ENCODE results near the gene VWA3B. TPM values are rescaled to one million over a fixed set of nuclear protein-coding genes. Genes with fewer than 3 reads are reported as not detected.
"Not testable (repeated sequence)": the region's sequence is repeated elsewhere in the genome, so short reads cannot be mapped to it uniquely, and the experiment has no call there.

VWA3B gene
- polyA plus RNA-seq, 4 donors = 0.16 to 1.4 (median 0.51) TPM; not detected in 1

GRCh38 chr2:98091738-98092137 is 4.8 kb downstream of the VWA3B start:
- 81 to 100% (median 85%) methylated on average over 1 of the region's 1 CpG for WGBS, 3 donors
- H3K4me3 ChIP-seq (ENCODE audit: low read depth in 1 of 3, low read length in 3 of 3) = no peak overlapping the region
- H3K4me1 ChIP-seq (ENCODE audit: control insufficient read depth in 3 of 3, insufficient read depth in 2 of 3, low read depth in 1 of 3, low read length in 2 of 3) = peaks cover 2 to 4% (median 3%) of the 10 kb centered on the region in 3 donors
- no peak overlapping the region for H3K27ac ChIP-seq (ENCODE audit: low read depth in 1 of 3, low read length in 2 of 3)
- H3K36me3 ChIP-seq (ENCODE audit: control insufficient read depth in 3 of 3, insufficient read depth in 2 of 3, low read depth in 1 of 3, low read length in 3 of 3) = no peaks in the 10 kb centered on the region
- peaks cover 0 to 7% (median 0%) of the 10 kb centered on the region in 3 donors for H3K27me3 ChIP-seq (ENCODE audit: control insufficient read depth in 3 of 3, insufficient read depth in 3 of 3, low read length in 3 of 3)
- H3K9me3 ChIP-seq (ENCODE audit: control insufficient read depth in 2 of 2, insufficient read depth in 1 of 2, low read depth in 1 of 2, low read length in 1 of 2) = no peaks in the 10 kb centered on the region
- FAIRE-seq (no peak), DNase-seq (no peak)

- Histone ChIP-seq H3K27me3 (ENCODE audit: control insufficient read depth in 3 of 3, insufficient read depth in 3 of 3, low read length in 3 of 3) (no peaks in the 10 kb centered on the region), H3K9me3 (ENCODE audit: control insufficient read depth in 2 of 2, insufficient read depth in 1 of 2, low read depth in 1 of 2, low read length in 1 of 2) (no peaks in the 10 kb centered on the region), H3K27ac (ENCODE audit: low read depth in 1 of 3, low read length in 2 of 3) (no peak overlapping the region), H3K36me3 (ENCODE audit: control insufficient read depth in 3 of 3, insufficient read depth in 2 of 3, low read depth in 1 of 3, low read length in 3 of 3) (no peaks in the 10 kb centered on the region), H3K4me3 (ENCODE audit: low read depth in 1 of 3, low read length in 3 of 3) (no peak overlapping the region), H3K4me1 (ENCODE audit: control insufficient read depth in 3 of 3, insufficient read depth in 2 of 3, low read depth in 1 of 3, low read length in 2 of 3) (no peaks in the 10 kb centered on the region)
- WGBS, 3 donors = 83 to 86% (median 86%) methylated on average over 3 of the region's 3 CpGs
- DNase-seq (no peak), FAIRE-seq (no peak)
These were observed 6.2 kb downstream of the VWA3B start for GRCh38 chr2:98093146-98093545.

GRCh38 chr2:98093611-98094010 is 6.6 kb downstream of the VWA3B start:
- no peak for FAIRE-seq
- 81 to 88% (median 88%) methylated on average over 5 of the region's 5 CpGs for WGBS, 3 donors

DNA sequence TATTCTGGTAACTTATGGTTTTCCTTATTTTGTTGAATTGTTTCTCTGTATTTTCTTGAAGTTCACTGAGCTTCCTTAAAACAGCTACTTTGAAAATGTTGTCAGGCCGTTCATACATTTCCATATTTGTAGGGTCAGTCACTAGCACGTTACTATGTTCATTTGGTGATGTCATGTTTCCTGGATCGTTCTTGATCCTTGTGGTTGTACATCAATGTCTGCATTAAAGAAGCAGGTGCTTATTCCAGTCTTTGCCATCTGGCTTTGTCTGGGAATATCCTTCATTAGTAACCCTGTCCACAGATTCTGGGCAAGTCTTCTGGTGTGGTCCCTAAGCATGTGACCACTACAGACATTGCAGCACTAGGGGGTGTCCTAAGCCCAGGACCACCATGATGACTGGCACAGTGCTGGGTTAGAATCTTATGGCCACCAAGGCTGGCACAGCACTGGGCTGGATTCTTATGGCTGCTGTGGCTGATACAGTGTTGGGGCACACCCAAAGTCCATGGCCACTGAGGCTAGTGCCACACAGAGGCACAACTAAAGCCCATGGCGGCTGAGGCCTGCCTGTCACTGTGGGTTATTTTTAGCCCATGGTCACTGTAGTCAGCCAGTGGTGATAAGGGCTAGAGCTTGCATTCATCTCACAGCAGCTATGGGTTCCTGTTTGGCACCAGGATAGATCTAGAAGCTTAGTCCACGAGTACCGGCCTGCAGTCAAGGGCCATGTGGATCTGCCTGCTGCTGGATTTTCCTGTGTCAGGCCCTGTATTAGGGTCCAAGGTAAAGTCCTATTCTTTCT is 13.2 kb downstream of the VWA3B start:
- Histone ChIP-seq H3K27ac (ENCODE audit: low read depth in 1 of 3, low read length in 2 of 3) (no peak overlapping the region), H3K4me1 (ENCODE audit: control insufficient read depth in 3 of 3, insufficient read depth in 2 of 3, low read depth in 1 of 3, low read length in 2 of 3) (no peaks in the 10 kb centered on the region), H3K36me3 (ENCODE audit: control insufficient read depth in 3 of 3, insufficient read depth in 2 of 3, low read depth in 1 of 3, low read length in 3 of 3) (no peaks in the 10 kb centered on the region), H3K9me3 (ENCODE audit: control insufficient read depth in 2 of 2, insufficient read depth in 1 of 2, low read depth in 1 of 2, low read length in 1 of 2) (no peaks in the 10 kb centered on the region), H3K4me3 (ENCODE audit: low read depth in 1 of 3, low read length in 3 of 3) (no peak overlapping the region), H3K27me3 (ENCODE audit: control insufficient read depth in 3 of 3, insufficient read depth in 3 of 3, low read length in 3 of 3) (no peaks in the 10 kb centered on the region)
- FAIRE-seq (no peak), DNase-seq (no peak)
- WGBS, 3 donors = 84 to 88% (median 85%) methylated on average over 6 of the region's 6 CpGs

More at GRCh38 chr2:98093611-98094010, 6.6 kb downstream of the VWA3B start:
- no peaks in the 10 kb centered on the region for H3K36me3 ChIP-seq (ENCODE audit: control insufficient read depth in 3 of 3, insufficient read depth in 2 of 3, low read depth in 1 of 3, low read length in 3 of 3)
- no peaks in the 10 kb centered on the region for H3K4me1 ChIP-seq (ENCODE audit: control insufficient read depth in 3 of 3, insufficient read depth in 2 of 3, low read depth in 1 of 3, low read length in 2 of 3)
- H3K4me3 ChIP-seq (ENCODE audit: low read depth in 1 of 3, low read length in 3 of 3) = no peak overlapping the region
- no peaks in the 10 kb centered on the region for H3K27me3 ChIP-seq (ENCODE audit: control insufficient read depth in 3 of 3, insufficient read depth in 3 of 3, low read length in 3 of 3)
- no peak overlapping the region for H3K27ac ChIP-seq (ENCODE audit: low read depth in 1 of 3, low read length in 2 of 3)
- DNase-seq = no peak
- no peaks in the 10 kb centered on the region for H3K9me3 ChIP-seq (ENCODE audit: control insufficient read depth in 2 of 2, insufficient read depth in 1 of 2, low read depth in 1 of 2, low read length in 1 of 2)

DNA sequence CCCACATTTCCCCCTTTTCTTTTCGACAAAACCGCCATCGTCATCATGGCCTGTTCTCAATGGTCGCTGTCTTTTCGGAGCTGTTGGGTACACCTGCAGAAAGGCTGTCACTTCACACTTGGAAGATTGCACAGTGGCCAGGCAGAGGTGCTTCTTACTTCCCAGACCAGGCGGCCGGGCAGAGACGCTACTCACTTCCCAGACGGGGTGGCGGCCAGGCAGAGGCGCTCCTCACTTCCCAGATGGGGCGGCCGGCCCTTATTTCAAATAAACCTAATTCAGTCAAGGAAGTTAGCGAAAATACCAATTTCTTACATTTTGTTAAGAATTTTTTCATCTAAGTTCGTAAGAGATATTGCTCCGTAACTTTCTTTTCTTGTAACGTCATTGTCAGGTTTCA is 15.3 kb downstream of the VWA3B start:
- not testable (repeated sequence) for FAIRE-seq; H3K27me3 ChIP-seq (ENCODE audit: control insufficient read depth in 3 of 3, insufficient read depth in 3 of 3, low read length in 3 of 3)
- 94 to 98% (median 97%) methylated on average over 17 of the region's 17 CpGs for WGBS, 3 donors

DNA sequence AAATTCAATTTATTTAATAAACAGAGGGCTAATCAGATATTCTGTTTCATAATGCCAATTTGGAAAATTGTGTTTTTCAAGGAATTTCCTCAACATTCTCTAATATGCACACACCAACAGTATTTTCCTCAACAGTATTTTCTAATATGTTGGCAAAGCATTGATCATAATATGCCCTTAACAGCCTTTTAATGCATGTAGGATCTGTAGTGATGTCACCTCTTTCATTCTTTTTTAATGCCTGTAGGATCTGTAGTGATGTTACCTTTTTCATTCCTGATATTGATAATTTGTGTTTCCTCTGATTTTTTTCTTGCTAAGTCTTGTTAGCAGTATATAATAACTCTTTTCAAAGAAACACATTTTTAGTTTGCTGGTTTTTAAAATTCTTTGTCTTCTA is 15.9 kb downstream of the VWA3B start:
- FAIRE-seq = no peak
- H3K27ac ChIP-seq (ENCODE audit: low read depth in 1 of 3, low read length in 2 of 3) = no peak overlapping the region
- H3K27me3 ChIP-seq (ENCODE audit: control insufficient read depth in 3 of 3, insufficient read depth in 3 of 3, low read length in 3 of 3) = no peaks in the 10 kb centered on the region
- no peaks in the 10 kb centered on the region for H3K9me3 ChIP-seq (ENCODE audit: control insufficient read depth in 2 of 2, insufficient read depth in 1 of 2, low read depth in 1 of 2, low read length in 1 of 2)
- H3K4me3 ChIP-seq (ENCODE audit: low read depth in 1 of 3, low read length in 3 of 3) = no peak overlapping the region
- no peak for DNase-seq
- no peaks in the 10 kb centered on the region for H3K36me3 ChIP-seq (ENCODE audit: control insufficient read depth in 3 of 3, insufficient read depth in 2 of 3, low read depth in 1 of 3, low read length in 3 of 3)
- H3K4me1 ChIP-seq (ENCODE audit: control insufficient read depth in 3 of 3, insufficient read depth in 2 of 3, low read depth in 1 of 3, low read length in 2 of 3) = no peaks in the 10 kb centered on the region

More for the DNA sequence above, 15.3 kb downstream of the VWA3B start:
- not testable (repeated sequence) for H3K36me3 ChIP-seq (ENCODE audit: control insufficient read depth in 3 of 3, insufficient read depth in 2 of 3, low read depth in 1 of 3, low read length in 3 of 3); DNase-seq; H3K9me3 ChIP-seq (ENCODE audit: control insufficient read depth in 2 of 2, insufficient read depth in 1 of 2, low read depth in 1 of 2, low read length in 1 of 2); H3K27ac ChIP-seq (ENCODE audit: low read depth in 1 of 3, low read length in 2 of 3); H3K4me3 ChIP-seq (ENCODE audit: low read depth in 1 of 3, low read length in 3 of 3); H3K4me1 ChIP-seq (ENCODE audit: control insufficient read depth in 3 of 3, insufficient read depth in 2 of 3, low read depth in 1 of 3, low read length in 2 of 3)

DNA sequence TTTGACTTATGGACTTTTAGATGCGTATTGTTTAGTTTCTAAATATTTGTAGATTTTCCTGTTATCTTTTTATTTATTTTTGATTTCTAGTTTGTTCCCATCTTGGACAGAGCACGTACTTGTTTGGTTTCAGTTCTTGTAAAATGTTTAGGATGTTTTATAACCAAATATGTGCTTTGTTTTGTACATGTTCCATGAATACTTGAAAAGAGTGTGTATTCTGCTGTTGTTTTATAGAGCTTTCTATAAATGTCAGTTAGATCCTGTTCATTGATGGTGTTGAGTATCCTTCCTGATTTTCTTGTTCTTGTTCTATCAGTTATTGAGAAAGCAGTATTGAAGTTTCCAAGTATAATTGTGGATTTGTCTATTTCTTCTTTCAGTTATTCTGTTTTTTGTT is 21.1 kb downstream of the VWA3B start:
- Histone ChIP-seq H3K27ac (ENCODE audit: low read depth in 1 of 3, low read length in 2 of 3) (no peak overlapping the region), H3K36me3 (ENCODE audit: control insufficient read depth in 3 of 3, insufficient read depth in 2 of 3, low read depth in 1 of 3, low read length in 3 of 3) (no peaks in the 10 kb centered on the region), H3K9me3 (ENCODE audit: control insufficient read depth in 2 of 2, insufficient read depth in 1 of 2, low read depth in 1 of 2, low read length in 1 of 2) (peaks cover 0 to 5% of the 10 kb centered on the region in 2 donors), H3K27me3 (ENCODE audit: control insufficient read depth in 3 of 3, insufficient read depth in 3 of 3, low read length in 3 of 3) (no peaks in the 10 kb centered on the region), H3K4me3 (ENCODE audit: low read depth in 1 of 3, low read length in 3 of 3) (no peak overlapping the region), H3K4me1 (ENCODE audit: control insufficient read depth in 3 of 3, insufficient read depth in 2 of 3, low read depth in 1 of 3, low read length in 2 of 3) (no peaks in the 10 kb centered on the region)
- DNase-seq (no peak), FAIRE-seq (no peak)
- 65 to 73% (median 69%) methylated on average over 2 of the region's 2 CpGs for WGBS, 3 donors

GRCh38 chr2:98110741-98111140 is 23.8 kb downstream of the VWA3B start:
- H3K4me3 ChIP-seq (ENCODE audit: low read depth in 1 of 3, low read length in 3 of 3) = no peak overlapping the region
- no peak for DNase-seq
- H3K36me3 ChIP-seq (ENCODE audit: control insufficient read depth in 3 of 3, insufficient read depth in 2 of 3, low read depth in 1 of 3, low read length in 3 of 3) = no peaks in the 10 kb centered on the region
- WGBS, 3 donors = 70 to 81% (median 75%) methylated on average over 2 of the region's 2 CpGs
- peaks cover 0 to 5% (median 0%) of the 10 kb centered on the region in 3 donors for H3K4me1 ChIP-seq (ENCODE audit: control insufficient read depth in 3 of 3, insufficient read depth in 2 of 3, low read depth in 1 of 3, low read length in 2 of 3)
- H3K9me3 ChIP-seq (ENCODE audit: control insufficient read depth in 2 of 2, insufficient read depth in 1 of 2, low read depth in 1 of 2, low read length in 1 of 2) = peaks cover 0 to 5% of the 10 kb centered on the region in 2 donors
- H3K27ac ChIP-seq (ENCODE audit: low read depth in 1 of 3, low read length in 2 of 3) = no peak overlapping the region
- no peaks in the 10 kb centered on the region for H3K27me3 ChIP-seq (ENCODE audit: control insufficient read depth in 3 of 3, insufficient read depth in 3 of 3, low read length in 3 of 3)
- FAIRE-seq = no peak

All from small intestine (tissue), 7 donors.